Naive thymus-derived CD4-positive, alpha-beta T cell (primary cell): ENCODE data around the gene FCER1G. TPM values are rescaled to one million over a fixed set of nuclear protein-coding genes. Genes with fewer than 3 reads are reported as not detected.

Source experiments
- ATAC-seq: fragments of 150-1000 bp; cut with Tn5 transposase; 2 replicates; pipeline ENCODE4 v1.10.0; 2021; ENCODE audit warnings: mild to moderate bottlenecking, moderate library complexity
- CTCF ChIA-PET: fragments of 350-600 bp; sonication (Branson Sonifier 250); formaldehyde crosslinking; loops from one replicate; lab custom pipeline; 2021; ENCODE audit warnings: antibody characterized with exemption; lab: Charles Lee
- POLR2A ChIA-PET: fragments of 350-600 bp; sonication (Branson Sonifier 250); formaldehyde crosslinking; loops from one replicate; lab custom pipeline; 2021; ENCODE audit warnings: antibody characterized with exemption, inconsistent platforms; lab: Charles Lee
- DNase-seq, 9 donors: peaks; one replicate each; pipeline versions ENCODE4 v3.0.0 to v3.0.0-alpha.2; 2020 to 2022; ENCODE audit warnings: mixed read lengths in 1 of 9
- H3K27ac ChIP-seq: one replicate; pipeline ENCODE4 v1.7.0; 2013; ENCODE audit warnings: mild to moderate bottlenecking, low read depth, low read length, moderate library complexity
- H3K27me3 ChIP-seq, 2 donors: one replicate each; pipeline ENCODE4 v1.7.0; 2013; ENCODE audit warnings: low read length in 2 of 2, mild to moderate bottlenecking in 2 of 2, moderate library complexity in 2 of 2; ENCODE audit not compliant: control insufficient read depth in 2 of 2, insufficient read depth in 2 of 2
- H3K36me3 ChIP-seq, 3 experiments: 1 replicate in 2 of 3; 2 replicates in 1 of 3; pipeline ENCODE4 v1.7.0; 2013; ENCODE audit warnings: low read length in 3 of 3, mild to moderate bottlenecking in 3 of 3, moderate library complexity in 1 of 3; ENCODE audit not compliant: insufficient read depth in 3 of 3, control insufficient read depth in 2 of 3
- H3K4me1 ChIP-seq, 2 donors: one replicate each; pipeline ENCODE4 v1.7.0; 2013; ENCODE audit warnings: low read length in 2 of 2, mild to moderate bottlenecking in 2 of 2, moderate library complexity in 1 of 2; ENCODE audit not compliant: control insufficient read depth in 2 of 2, insufficient read depth in 2 of 2
- H3K4me3 ChIP-seq: 2 replicates; pipeline ENCODE4 v1.7.0; 2013; ENCODE audit warnings: mild to moderate bottlenecking, low read length
- H3K9me3 ChIP-seq, 3 experiments: 1 replicate in 2 of 3; 2 replicates in 1 of 3; pipeline ENCODE4 v1.7.0; 2013; ENCODE audit warnings: low read length in 3 of 3; ENCODE audit not compliant: control insufficient read depth in 2 of 3
- H3K27ac Mint-ChIP-seq, 9 donors: one replicate each; pipeline ENCODE4 v1.8.0; 2020 to 2022; ENCODE audit warnings: mixed read lengths in 9 of 9, mild to moderate bottlenecking in 8 of 9, moderate library complexity in 5 of 9, inconsistent platforms in 2 of 9
- H3K27me3 Mint-ChIP-seq, 5 donors: one replicate each; pipeline ENCODE4 v1.8.0; 2021 to 2022; ENCODE audit warnings: mixed read lengths in 5 of 5, mild to moderate bottlenecking in 1 of 5
- H3K36me3 Mint-ChIP-seq, 5 donors: one replicate each; pipeline ENCODE4 v1.8.0; 2020 to 2022; ENCODE audit warnings: mixed read lengths in 5 of 5, mild to moderate bottlenecking in 3 of 5, inconsistent platforms in 1 of 5
- H3K4me1 Mint-ChIP-seq, 7 donors: one replicate each; pipeline ENCODE4 v1.8.0; 2020 to 2022; ENCODE audit warnings: mixed read lengths in 7 of 7, mild to moderate bottlenecking in 3 of 7, inconsistent platforms in 1 of 7
- H3K4me3 Mint-ChIP-seq, 10 donors: one replicate each; pipeline ENCODE4 v1.8.0; 2020 to 2022; ENCODE audit warnings: mild to moderate bottlenecking in 10 of 10, mixed read lengths in 10 of 10, moderate library complexity in 6 of 10, inconsistent platforms in 2 of 10
- H3K9me3 Mint-ChIP-seq, 11 donors: one replicate each; pipeline ENCODE4 v1.8.0; 2020 to 2022; ENCODE audit warnings: mixed read lengths in 11 of 11, mild to moderate bottlenecking in 4 of 11, inconsistent platforms in 1 of 11, moderate library complexity in 1 of 11
- intact Hi-C, 2 donors: fragments of 100-400 bp; cut with micrococcal nuclease; formaldehyde crosslinking; loops; one replicate each; pipeline ENCODE4 v1.15.1; 2023
- polyA plus RNA-seq, 2 donors: library from polyadenylated mRNA; unstranded; fragments of 300-500 nt; fragmentation: Illumina TruSeq; gene quantifications; one replicate each; pipeline ENCODE4 v1.2.3, GENCODE V29; 2021
- total RNA-seq, 6 experiments: library from RNA in 5 of 6; stranded (reverse) in 5 of 6; gene quantifications; 1 replicate in 5 of 6; 2 replicates in 1 of 6; pipeline ENCODE4 v1.2.3 and lab custom pipeline; 2021 to 2026

Gene FCER1G
- total and polyA plus RNA-seq, 7 experiments from 2014 or later: 2.6 to 171 (median 13.9) TPM

DNA sequence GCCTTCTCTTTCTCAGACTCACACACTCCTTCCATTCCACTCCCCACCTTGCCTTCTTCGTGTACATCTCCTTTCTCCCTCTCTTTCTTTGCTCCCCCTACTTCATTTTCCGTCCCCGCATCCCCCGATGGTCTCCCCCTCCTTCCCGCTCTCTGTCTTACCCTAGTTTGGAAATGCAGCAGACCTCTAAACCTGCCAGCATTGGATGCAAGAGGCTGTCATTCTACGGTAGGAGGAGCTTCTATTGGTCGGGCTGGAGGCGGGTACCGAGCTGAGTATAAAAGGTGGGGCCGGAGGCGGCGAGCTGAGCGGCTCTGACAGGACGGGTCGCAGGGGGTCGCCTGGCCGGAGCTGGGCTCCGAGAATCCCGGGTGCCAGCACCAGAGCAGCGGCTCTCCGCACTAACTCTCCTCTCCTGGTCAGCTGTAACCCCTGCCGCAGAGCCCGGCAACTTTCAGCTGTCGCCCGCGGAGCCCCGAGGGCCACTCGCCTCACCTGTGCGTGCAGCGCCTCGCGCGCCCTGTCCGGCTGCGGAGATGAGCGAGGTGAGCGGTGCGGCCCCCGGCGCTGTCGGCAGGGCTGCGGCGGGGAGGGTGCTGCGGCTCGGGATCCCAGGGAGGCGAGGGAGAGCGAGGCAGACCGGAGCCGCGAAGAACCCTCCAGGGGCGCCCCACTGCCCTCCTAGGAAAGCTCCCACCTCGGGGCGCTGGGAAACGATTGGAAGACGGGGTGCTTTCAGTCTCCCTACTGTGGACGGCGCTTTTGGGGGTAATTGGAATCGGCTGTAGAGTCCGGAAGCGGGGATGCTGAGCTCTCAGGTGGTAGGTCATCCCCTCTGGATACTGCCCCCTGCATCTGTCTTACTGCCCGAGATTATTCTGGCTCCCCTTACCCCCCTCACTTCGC lies 43.6 kb downstream of the FCER1G start, which contains the start of gene PCP4L1:
Gene PCP4L1 (plus strand): TSS at position 307 of the 906 bp plus-strand sequence. CDS start 230 bp downstream, at position 537.
- DNase-seq (peak in 8 of 9 donors; percentile 5 to 38 (median 26)), ATAC-seq (peak; percentile 68)
- Histone ChIP-seq H3K4me3 (peak within 1 kb of the TSS; percentile 43), H3K27ac (no peak within 1 kb of the TSS), H3K36me3 (no peaks in the 10 kb centered on the region), H3K4me1 (peaks cover 0 to 4% of the 10 kb centered on the region in 2 donors), H3K9me3 (peaks cover 0 to 10% (median 0%) of the 10 kb centered on the region in 3 experiments), H3K27me3 (peaks cover 0 to 13% of the 10 kb centered on the region in 2 donors)
- Mint-ChIP-seq H3K4me1 (peaks cover 6 to 24% (median 19%) of the 10 kb centered on the region in 7 donors), H3K36me3 (peaks cover 8 to 15% (median 14%) of the 10 kb centered on the region in 5 donors), H3K4me3 (peak within 1 kb of the TSS; percentile 60 to 93 (median 79)), H3K27me3 (peaks cover 51 to 71% (median 60%) of the 10 kb centered on the region in 5 donors), H3K9me3 (peaks cover 8 to 34% (median 25%) of the 10 kb centered on the region in 11 donors), H3K27ac (no peak within 1 kb of the TSS)
- CTCF ChIA-PET: interaction anchor here (1.0 kb wide), 1 partner anchor 123 kb away, joined by 3 read pairs; no protein-coding TSS in a partner anchor
- POLR2A ChIA-PET: no interaction called here
- intact Hi-C loops: no loop called here

DNA sequence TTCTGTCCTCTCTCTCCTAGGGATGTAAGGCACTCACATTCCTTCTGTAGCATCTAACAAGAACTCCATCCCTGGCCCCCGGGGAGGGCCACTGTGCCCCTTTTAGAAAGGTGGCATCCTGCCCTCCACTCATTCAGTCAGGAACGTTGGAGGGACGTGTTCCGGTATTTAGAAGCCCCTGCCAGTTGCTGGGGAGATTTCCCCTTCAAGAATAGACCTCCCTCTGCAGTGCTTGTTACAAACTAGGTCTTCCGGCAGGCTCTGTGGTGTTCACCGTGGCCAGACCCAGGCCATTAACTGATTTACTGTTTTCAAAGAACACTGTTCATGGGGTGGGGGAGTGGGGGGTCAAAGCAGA lies 44.2 kb downstream of the FCER1G start:
- Histone ChIP-seq H3K9me3 (peaks cover 0 to 10% (median 0%) of the 10 kb centered on the region in 3 experiments), H3K27me3 (peaks cover 0 to 13% of the 10 kb centered on the region in 2 donors), H3K4me1 (peaks cover 0 to 4% of the 10 kb centered on the region in 2 donors), H3K36me3 (no peaks in the 10 kb centered on the region), H3K4me3 (no peak overlapping the region), H3K27ac (no peak overlapping the region)
- peaks cover 6 to 24% (median 19%) of the 10 kb centered on the region in 7 donors for H3K4me1 Mint-ChIP-seq
- H3K27ac Mint-ChIP-seq: no peak overlapping the region
- peaks cover 8 to 34% (median 25%) of the 10 kb centered on the region in 11 donors for H3K9me3 Mint-ChIP-seq
- ChIA-PET CTCF (interaction anchor here (1.0 kb wide), 1 partner anchor 123 kb away, joined by 3 read pairs; no protein-coding TSS in a partner anchor), POLR2A (no interaction called here)
- peaks cover 51 to 71% (median 60%) of the 10 kb centered on the region in 5 donors for H3K27me3 Mint-ChIP-seq
- intact Hi-C loops: no loop called here
- peak overlapping the region; percentile 55 to 93 (median 76) for H3K4me3 Mint-ChIP-seq
- ATAC-seq (no peak), DNase-seq (no peak)
- H3K36me3 Mint-ChIP-seq: peaks cover 8 to 15% (median 14%) of the 10 kb centered on the region in 5 donors

DNA sequence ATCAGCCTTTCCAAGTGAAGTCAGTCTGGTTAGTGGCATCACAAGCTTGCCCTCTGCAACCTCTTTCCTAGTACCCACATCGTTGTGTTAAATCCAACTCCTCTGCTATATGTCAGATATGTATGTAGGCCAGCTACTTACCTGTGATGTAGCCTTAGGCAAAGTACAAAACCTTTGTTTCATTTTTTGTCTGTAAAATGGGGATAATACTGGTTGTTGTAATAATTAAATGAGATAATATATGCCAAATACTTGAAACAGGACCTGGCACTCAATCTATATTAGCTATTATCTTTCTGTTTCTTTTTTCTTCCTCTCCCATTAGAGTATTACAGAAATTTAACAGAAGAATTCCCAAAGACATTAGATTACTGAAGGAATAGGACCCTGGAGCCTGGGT lies 44.7 kb downstream of the FCER1G start:
- Histone ChIP-seq H3K36me3 (no peaks in the 10 kb centered on the region), H3K4me3 (no peak overlapping the region), H3K27ac (no peak overlapping the region), H3K27me3 (peaks cover 0 to 13% of the 10 kb centered on the region in 2 donors), H3K4me1 (peaks cover 0 to 4% of the 10 kb centered on the region in 2 donors), H3K9me3 (peaks cover 0 to 10% (median 0%) of the 10 kb centered on the region in 3 experiments)
- Mint-ChIP-seq H3K9me3 (peaks cover 8 to 34% (median 25%) of the 10 kb centered on the region in 11 donors), H3K36me3 (peaks cover 8 to 15% (median 14%) of the 10 kb centered on the region in 5 donors), H3K4me3 (peak overlapping the region; percentile 55 to 93 (median 76)), H3K4me1 (peaks cover 6 to 24% (median 19%) of the 10 kb centered on the region in 7 donors), H3K27me3 (peaks cover 52 to 74% (median 63%) of the 10 kb centered on the region in 5 donors), H3K27ac (no peak overlapping the region)
- intact Hi-C loops: no loop called here
- POLR2A ChIA-PET: no interaction called here
- CTCF ChIA-PET: interaction anchor here (0.5 to 1.2 kb wide), 3 partner anchors 29 to 32 kb away, joined by 3 read pairs; no protein-coding TSS in a partner anchor
- DNase-seq: no peak
- no peak for ATAC-seq

DNA sequence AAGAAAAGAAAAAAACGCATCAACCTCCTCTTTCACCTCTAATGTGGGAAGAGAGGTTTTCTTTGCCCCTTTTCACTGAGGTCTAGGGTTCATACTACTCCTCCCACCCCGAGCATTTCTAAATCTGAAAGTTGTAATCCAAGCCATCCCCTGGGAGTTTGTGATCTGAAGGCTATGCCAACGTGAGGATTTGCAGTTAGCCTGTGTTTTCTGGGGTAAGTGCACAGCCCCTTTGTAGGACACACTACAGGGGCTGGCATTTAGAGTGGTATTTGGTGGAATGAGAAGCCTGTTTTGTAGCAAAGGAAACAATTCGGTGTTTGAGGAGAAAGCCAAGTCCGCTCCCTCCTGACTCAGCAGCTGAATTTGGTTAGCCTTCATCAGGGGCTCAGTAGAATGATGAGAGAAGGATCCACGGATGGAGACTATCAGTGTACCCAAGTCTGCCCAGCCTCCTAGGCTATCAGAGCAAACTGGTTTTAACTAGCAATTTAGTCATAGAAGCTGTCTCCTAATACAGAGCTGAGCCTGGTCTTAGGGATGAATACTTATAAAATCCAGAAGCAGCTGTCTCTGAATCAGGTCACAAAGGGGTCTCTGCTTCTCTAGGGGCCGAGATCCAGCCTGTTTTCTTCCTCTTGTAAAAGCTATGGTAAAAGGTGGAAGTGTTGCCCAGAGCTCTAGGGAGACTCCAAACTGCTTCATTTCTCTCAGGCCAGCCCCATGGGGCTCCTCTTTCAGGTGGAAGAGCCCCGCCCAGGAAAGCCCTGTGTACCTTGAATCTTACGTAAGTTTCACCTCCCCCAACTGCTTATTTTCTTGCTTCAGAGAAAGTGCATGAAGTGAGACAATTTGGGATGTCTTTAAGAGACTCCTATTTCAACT lies 45.5 kb downstream of the FCER1G start:
- H3K27me3 Mint-ChIP-seq: peaks cover 54 to 68% (median 61%) of the 10 kb centered on the region in 5 donors
- CTCF ChIA-PET: interaction anchor here (0.7 to 1.2 kb wide), 2 partner anchors 29 to 30 kb away, joined by 3 read pairs; no protein-coding TSS in a partner anchor
- Histone ChIP-seq H3K4me1 (peaks cover 0 to 4% of the 10 kb centered on the region in 2 donors), H3K27me3 (peaks cover 0 to 13% of the 10 kb centered on the region in 2 donors), H3K9me3 (peaks cover 0 to 10% (median 0%) of the 10 kb centered on the region in 3 experiments), H3K4me3 (no peak overlapping the region), H3K27ac (no peak overlapping the region), H3K36me3 (no peaks in the 10 kb centered on the region)
- peaks cover 4 to 31% (median 23%) of the 10 kb centered on the region in 11 donors for H3K9me3 Mint-ChIP-seq
- DNase-seq: no peak
- ATAC-seq: no peak
- peaks cover 8 to 14% (median 12%) of the 10 kb centered on the region in 5 donors for H3K36me3 Mint-ChIP-seq
- H3K27ac Mint-ChIP-seq: no peak overlapping the region
- peak overlapping the region in 1 of 10 donors; percentile 3 for H3K4me3 Mint-ChIP-seq
- POLR2A ChIA-PET: no interaction called here
- intact Hi-C loops: no loop called here
- H3K4me1 Mint-ChIP-seq: peaks cover 6 to 24% (median 19%) of the 10 kb centered on the region in 7 donors

DNA sequence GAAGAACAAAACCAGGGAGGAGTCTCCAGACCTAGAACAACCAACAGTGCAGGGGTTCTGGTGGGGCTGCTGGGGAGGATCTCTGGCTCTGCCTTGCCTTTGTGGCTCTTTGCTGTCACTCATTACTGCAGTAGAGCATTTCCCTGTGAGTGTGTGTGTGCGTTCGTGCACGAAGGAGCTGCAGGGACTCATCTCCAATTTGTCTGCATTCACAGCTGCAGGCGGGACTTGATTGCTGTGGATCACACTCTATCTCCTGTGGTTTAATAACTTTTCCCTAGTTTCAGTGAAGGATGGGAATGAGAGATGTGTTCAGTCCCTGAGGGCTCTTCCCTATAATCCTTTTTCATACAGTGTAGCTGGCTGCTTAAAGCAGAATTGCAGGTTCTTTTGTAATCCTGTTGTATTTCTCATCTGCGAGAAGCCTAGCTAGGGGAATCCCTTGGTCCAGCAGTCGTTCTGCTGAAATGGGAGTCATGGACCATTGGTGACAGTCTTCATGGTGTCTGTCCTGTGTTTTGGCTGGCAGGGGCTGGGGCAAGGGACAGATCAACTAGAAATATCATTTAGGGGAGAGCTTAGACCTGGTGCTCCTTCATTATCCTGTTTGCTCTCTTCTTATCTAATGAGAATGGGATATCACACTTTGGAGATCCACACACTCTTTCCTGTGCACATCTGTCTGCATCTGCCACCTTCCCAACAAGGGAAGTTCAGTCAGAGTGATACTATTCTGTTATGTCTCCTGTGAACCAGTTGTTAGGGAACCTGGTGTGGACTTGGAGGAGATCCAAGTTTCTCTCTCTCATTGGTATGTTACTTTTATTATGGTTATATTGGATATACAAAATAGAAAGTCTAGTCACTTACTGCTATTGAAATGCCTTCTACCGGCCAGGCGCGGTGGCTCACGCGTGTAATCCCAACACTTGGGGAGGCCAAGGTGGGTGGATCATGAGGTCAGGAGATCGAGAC lies 46.5 kb downstream of the FCER1G start:
- H3K27me3 Mint-ChIP-seq: peaks cover 57 to 64% (median 59%) of the 10 kb centered on the region in 5 donors
- DNase-seq: no peak
- ATAC-seq: no peak
- Histone ChIP-seq H3K27me3 (peaks cover 0 to 13% of the 10 kb centered on the region in 2 donors), H3K4me3 (no peak overlapping the region), H3K27ac (no peak overlapping the region), H3K36me3 (no peaks in the 10 kb centered on the region), H3K9me3 (peaks cover 0 to 10% (median 0%) of the 10 kb centered on the region in 3 experiments), H3K4me1 (peaks cover 0 to 4% of the 10 kb centered on the region in 2 donors)
- H3K9me3 Mint-ChIP-seq: peaks cover 0 to 22% (median 18%) of the 10 kb centered on the region in 11 donors
- H3K4me1 Mint-ChIP-seq: peaks cover 6 to 24% (median 19%) of the 10 kb centered on the region in 7 donors
- no peak overlapping the region for H3K27ac Mint-ChIP-seq
- CTCF ChIA-PET: no interaction called here
- POLR2A ChIA-PET: no interaction called here
- no peak overlapping the region for H3K4me3 Mint-ChIP-seq
- H3K36me3 Mint-ChIP-seq: peaks cover 6 to 14% (median 10%) of the 10 kb centered on the region in 5 donors
- intact Hi-C loops: no loop called here
